Suppressor macrophage (primary cell): ENCODE results near the gene GFM1.
A peak's percentile ranks its signal among the peaks of the same experiment; 100 is the strongest.
"Not testable (repeated sequence)": the region's sequence is repeated elsewhere in the genome, so short reads cannot be mapped to it uniquely, and the experiment has no call there.

Experiments used
- DNase-seq, 4 experiments: peaks; one replicate each; pipeline ENCODE4 v3.0.0-alpha.2; 2020 to 2022

The GFM1 gene

DNA sequence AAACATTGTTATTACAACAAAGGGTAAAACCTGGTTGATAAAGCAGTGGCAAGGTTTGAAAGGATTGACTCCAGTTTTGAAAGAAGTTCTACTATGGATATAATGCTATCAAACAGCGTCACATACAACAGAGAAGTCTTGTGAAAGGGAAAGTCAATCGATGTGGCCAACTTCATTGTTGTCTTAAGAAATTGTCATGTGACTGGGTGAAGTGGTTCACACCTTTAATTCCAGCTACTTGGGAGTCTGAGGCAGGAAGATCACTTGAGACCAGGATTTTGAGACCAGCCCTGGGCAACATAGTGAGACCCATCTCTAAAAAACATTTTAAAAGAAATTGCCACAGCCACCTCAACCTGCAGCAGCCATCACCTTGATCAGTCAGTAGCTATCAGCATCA lies 34.4 kb downstream of the GFM1 start:
- no peak for DNase-seq

DNA sequence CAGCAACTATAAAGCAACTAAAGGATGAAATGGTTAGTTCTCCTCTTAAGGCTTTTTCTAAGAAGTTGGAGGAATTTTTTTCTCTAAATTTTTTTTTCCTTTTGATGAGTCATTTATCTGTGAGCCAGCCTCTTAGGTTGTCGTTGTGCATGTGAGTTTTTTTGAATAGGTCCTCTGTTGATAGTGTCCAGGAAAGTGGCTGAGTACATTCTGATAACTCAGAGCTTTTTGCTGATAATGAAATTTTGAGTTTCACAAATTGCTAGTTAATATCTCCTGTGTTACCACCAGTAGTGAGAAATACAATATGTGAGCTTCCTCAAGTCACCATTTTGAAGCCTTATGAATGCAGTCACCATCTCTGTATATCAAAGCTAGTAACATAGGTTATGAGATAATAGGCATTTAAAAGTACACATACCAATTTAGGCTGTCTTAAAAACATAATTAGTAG lies 35.2 kb downstream of the GFM1 start:
- DNase-seq: peak in 1 of 4 experiments; percentile 7

DNA sequence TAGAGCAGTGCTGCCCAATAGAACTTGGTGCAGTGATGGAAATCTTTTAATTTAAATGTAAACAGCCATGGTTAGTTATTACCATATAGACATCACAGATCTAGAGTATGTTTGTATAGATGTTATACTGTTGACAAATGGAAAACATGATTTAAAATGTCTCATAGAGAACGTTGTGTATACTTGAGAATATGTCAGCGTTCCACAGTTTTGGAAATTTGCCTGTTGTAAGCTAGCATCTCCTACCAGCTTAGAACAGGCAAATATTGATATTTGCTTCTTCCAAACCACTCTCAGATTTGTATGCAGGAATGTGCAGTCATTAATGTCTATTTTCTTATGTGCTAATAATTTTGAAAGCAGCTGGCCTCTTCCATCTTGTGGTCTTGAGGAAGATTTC lies 36.5 kb downstream of the GFM1 start:
- no peak for DNase-seq

DNA sequence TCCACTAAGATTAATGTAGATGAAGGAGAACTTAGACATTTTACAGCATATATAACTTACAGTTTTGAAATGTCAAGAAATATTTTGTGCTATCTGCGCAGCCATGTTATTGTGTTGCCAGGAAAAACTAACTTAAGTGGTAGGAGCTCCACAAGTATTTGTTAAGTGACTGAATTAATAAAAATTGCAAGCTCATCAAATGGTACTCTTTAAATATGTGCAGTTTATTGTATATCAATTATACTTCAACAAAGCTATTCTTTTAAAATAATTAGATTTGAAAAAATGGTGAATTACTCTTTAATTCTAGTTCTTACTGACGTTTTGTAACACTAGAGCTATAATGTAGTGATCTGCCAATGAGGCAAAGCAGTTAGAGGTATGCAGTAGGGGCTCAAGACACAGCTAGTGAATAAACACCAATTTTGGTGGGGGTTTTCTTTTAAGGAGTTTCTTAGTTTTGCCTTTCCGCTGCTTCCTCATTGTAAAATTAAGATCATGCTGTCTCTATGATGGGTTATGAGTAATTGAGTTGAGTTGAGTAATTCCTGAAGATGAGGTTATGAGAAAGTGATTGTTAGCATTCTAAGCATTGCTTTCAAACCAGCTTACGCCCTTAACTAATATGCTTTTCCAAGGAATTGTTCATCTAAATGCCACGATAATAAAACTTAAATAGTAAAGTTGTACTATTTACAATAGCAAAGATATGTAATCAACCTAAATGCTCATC lies 39.1 kb downstream of the GFM1 start:
- peak in 2 of 4 experiments; percentile 36 to 41 for DNase-seq

DNA sequence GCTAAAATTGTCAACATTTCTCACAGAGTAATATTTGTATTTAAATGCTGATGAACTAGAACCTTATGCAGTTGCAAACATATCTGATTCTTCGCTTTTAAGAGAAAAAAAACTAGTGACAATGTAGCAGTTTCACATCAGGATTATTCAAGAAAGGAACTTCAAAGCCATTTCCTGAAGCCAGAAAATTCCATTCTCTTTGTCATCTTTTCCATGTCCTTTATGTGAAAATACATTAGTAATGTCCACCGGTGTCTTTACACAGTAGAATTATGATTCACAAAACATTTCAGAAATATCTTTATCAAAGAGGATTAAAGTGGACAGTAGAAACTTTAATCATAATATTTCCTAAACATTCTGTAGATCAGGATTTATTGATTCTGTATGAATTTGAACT lies 40.8 kb downstream of the GFM1 start:
- no peak for DNase-seq

DNA sequence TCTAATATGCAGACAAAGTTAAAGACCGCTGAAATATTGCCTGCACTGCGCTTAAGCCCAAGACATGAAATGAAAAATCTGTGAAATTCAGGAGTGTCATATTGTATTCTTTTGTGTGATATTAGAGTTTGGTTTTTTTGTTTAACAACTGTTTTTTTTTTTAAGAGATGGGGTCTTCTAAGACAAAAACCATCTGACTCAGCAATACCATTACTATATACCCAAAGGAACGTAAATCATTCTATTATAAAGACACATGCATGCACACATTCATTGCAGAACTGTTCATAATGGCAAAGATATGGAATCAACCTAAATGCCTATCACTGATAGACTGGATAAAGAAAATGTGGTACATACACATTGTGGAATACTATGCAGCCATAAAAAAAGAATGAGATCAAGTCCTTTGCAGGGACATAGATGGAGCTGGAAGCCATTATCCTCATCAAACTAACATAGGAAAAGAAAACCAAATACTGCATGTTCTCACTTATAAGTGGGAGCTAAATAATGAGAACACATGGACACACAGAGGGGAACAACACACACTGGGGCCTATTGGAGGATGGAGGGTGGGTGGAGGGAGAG lies 49.6 kb downstream of the GFM1 start:
- DNase-seq: not testable (repeated sequence)

DNA sequence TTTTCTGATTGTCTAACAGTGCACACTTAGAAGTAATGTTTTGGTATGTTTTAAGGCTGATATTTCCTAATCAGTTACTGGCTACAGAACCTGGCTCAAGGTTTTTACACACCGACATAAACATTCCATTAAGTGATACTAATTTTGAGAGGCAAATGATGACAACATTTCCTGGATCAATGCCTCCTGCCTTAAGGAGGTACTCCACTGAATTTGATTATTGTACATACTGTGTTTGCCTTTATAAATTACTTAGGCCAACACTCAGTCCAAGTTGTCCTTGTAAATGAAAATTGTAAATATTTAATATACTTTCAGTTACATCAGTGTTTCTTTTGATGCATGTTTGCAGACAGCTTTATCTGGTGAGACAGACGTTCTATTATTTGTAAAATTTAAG lies 52.3 kb downstream of the GFM1 start:
- DNase-seq: no peak

DNA sequence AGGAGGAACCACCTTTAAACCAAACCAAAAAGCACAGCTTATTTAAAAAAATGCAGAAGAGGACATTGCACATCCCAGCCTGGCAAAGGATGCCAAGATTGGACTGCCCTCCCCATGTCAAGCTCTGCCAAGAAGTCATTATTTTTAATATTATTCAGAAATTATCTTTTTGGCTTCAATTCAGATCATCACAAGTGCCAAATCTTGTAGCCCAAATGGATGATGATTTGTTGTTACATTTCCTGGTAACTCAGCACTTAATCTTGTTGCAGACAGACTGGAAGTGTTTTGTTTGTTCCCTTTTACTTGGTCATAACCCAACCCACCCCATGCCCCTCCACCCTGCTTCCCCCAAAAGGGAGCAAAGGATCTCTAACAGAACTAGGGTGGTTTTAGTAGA lies 56.2 kb downstream of the GFM1 start:
- DNase-seq: peak in 3 of 4 experiments; percentile 17 to 24 (median 20)

DNA sequence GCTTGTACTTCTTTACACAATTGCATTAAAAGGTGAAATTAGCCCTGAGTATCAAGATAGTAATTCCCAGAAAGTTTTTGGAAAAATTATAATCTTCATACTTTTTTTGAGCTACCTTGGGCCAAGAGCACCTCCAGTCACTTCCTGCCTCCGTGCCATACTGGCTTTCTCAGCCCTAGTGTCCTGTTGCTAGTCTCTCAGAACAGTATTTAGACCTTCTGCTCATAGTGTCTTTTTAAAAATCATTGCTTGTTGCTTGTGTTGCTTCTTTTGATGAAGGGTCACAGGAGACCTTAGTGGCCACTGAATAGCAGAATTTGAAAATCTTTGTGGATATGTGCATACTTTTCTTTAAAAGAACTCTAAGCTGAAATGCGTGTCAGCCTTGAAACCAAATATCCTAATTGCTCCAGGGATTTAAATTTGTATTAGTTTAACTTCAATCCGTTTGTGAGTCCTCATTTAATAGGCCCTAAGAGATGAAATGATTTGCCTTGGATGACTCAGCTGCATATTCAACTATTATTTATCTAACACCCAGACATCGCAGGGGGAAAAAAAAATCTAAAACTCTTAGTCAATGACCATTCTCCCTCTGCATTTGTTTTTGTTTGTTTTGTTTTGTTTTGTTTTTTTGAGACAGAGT lies 57.2 kb downstream of the GFM1 start:
- no peak for DNase-seq

DNA sequence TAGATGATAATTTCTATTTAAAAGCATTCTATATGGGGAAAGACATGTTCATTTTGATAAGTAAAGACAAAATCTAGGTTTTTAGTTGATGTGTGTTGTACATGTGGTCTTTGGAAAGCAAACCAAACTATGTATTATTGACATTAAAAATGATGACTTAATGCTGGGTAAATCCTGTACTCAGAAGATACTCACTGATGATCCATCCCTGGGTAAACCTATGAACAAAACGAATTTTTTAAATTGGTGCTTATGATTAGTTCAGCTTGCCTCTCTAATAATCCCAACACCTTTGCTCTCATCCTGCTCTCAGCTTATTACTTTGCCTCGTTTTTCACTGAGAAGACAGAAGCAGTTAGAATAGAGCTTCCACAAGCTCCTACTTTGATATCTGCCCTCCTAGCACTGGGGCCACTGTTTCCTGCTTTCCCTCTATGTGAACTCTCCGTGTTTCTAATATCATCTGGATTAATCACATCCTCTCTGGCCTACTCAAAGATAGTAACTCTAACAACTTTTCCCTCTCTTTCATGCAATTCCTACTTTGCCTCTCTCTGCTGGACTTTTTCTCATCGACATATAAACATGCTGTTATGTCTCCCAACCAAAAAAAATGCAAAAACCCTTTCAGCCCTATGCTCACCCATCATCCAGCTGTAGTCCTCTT lies 58.6 kb downstream of the GFM1 start:
- DNase-seq: no peak

DNA sequence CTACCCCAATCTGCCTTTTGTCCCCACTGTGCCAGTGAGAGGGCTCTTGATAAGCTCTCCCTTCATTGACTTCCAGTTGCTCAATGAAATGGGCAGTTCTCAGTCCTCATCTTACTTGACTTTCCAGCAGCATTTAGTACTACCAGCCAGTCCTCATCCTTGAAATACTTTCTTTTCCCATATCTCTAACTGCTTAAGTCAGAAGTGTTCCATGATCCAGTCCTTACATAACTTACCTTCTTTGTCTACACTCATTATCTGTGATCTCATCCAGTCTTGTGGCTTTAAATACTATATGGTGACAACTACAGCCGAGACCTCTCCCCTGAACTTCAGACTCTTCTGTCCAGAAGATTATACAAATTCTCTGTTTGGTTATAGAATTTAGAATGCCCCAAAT lies 59.2 kb downstream of the GFM1 start:
- DNase-seq: no peak

DNA sequence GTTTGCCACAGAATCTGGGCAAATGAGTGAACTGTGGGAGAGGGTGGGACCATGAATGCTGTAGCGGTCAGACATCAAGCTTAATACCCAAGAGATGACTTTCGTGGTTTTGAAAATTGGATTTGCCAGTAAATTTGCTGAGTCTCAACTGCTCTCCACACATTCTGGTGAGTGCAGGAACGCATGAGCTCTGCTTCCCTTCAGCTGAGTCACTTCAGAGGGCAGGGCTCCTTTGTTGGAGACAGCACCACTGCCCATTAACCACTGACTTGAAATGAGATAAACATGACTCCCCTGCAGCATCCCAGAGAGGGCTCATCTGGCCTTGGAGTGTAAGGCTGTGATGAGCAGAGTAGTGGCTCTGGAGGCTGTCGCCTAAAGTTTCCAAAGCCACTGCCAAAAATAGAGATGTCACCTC lies 65.3 kb downstream of the GFM1 start:
- peak; percentile 47 to 68 (median 62) for DNase-seq

DNA sequence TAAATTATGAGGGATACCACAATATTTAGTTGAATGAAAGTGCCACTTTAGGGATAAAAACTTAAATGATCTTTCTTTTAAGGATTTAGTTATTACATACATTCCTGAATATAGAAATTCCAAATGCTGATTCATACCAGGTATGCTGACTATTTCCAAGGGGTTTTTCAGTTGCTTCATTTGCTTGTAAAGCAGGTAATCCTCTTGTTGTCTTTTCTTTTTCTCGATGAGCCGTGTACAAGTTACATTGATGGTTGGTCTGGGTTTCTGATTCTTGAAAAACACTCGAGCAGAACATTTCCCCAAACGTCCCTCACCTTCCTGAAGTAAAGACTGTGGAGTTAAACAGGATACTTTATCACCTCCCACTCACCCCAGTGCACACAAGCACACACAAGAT lies 66.3 kb downstream of the GFM1 start:
- no peak for DNase-seq

DNA sequence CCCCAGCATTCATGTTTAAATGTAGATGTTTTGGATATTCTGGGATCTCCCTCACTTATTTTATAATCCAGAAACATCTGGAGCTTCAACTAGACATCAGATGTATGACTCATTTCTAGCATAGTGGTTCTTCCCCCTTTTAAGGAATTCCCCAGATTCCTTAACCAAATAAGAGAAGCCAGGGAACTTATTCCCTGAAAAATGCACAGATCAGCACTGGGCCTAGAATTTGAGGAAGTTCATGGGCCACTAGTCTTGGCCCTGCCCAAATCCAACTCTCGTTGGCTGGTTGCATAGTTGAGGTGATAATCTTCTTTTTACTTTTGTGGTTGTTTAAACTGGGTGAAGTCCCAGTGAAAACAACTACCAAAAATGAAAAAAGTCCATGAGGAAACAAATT lies 67.6 kb downstream of the GFM1 start:
- DNase-seq: peak; percentile 68 to 92 (median 84)

DNA sequence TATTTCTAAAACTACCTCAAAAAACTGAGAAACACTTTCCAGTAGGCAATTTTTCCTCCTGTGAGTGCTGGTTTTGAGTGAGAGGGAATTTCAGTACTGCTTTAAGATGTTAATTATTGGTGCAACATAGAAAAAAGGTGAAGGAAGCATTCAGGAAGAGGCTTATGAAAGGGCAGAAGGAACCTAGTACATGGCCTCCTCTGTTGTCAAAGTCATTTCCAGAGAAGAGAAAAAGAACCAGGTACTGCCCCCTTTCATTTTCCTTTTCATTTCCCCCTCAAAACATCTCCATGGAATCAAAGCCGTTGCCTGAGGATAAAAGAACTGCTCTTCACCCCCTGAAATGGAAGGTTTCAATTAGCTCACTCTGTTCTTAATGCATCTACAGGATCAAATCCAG lies 68.1 kb downstream of the GFM1 start:
- DNase-seq: peak in 1 of 4 experiments; percentile 16

DNA sequence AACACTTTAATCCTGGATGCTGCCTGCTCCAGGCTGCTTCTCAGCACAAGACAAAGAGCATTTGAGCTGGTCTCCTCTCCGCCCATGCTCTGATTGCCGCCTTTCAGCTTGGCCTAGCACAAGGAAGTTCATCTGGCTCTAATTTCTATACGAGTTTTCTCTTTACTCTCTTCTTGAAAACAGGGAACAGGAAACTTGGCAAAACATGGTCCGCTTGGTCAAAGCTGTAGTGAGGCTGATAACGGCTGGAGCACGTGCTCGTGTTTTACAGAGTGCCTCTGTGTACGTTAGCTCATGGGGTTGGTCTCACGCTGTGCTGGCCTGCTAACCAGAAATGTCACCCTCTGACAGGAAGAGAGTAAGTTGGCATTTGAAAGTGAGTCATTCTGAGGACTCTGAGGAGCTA lies 68.8 kb downstream of the GFM1 start:
- DNase-seq: peak; percentile 77 to 93 (median 90)

DNA sequence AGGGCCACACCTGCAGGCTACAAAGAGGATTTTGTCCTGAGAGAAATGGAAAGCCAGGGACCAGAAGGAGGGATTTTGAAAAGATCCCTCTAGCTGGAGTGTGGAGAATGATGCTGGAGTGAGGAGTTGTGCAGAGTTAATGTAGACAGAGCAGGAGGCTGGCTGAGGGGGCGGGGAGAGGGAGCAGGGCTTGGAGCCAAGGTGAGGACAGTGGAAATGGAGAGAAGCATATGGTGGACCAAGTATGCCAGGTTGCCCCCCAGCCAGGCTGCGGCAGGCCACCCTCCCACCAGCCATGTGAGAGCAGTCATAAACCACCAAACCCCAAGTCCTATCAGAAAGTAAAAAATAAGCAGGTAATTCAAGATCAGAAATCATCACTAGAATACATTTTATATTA lies 73.2 kb downstream of the GFM1 start:
- no peak for DNase-seq

DNA sequence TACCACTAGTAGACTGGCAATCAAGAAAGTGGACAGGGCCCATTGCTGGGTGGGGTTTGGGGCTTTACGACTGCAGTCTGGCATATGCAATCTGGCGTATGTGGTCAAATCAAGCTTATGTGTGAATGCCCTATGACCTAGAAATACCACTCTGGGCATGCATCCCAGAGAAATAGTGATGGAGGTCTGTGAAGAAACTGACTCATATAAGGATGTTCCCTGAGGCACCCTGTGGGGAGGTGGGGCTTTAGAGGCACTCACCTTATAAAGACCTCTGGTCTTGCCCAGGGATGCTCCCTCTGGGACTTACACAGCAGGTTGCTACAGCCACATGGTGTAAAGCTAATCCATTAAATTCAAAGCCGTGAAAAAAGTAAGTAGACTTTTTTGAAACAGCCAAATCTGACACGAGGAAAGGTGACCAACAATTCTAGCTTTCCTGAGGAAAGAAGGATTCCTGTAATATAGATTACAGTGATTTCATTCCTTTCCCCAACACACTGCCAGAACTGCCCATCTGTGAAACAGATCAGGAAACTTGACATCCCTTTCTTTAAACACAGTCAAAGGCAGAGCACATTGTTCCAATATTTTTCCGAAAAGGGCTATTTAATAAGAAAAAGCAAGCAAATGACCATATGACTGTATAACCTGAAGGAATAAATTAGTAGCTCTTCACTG lies 74.3 kb downstream of the GFM1 start:
- no peak for DNase-seq

DNA sequence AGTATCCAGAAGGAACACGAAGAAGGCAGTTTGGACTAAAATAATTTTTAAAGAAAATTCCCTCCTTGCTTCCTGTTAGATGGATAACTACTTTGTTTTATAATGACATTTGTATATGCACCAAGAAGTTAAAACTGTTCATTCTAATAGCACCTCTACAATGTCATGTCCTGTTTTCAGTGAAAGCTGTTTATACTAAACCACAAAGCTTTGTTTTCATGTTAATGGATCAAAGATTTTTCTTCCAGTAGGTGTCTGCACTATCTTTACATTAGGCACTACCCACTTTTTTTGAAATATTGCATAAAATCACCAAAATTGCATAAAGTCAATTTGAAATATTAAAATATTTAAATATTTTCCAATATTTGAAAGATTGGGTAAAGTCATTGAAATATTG lies 77.8 kb downstream of the GFM1 start:
- no peak for DNase-seq

DNA sequence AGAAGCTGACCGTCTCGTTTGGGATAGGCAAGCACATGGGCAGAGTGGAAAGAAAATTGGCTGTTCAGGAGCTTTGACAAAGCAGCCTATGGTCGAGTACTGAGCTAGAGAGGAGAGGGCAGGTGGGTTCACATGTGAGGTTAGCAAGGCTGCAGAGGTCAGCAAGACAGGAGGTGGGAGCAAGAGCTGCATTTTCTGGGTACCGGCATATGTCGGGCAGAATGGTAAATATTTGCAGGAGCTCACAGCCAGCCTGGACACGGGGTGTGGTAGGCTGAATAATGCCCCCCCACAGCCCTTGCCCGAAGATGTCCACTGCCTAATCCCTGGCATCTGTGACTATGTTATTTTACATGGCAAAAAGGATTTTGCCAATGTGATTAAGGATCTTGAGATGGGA lies 79.7 kb downstream of the GFM1 start:
- DNase-seq: no peak

DNA sequence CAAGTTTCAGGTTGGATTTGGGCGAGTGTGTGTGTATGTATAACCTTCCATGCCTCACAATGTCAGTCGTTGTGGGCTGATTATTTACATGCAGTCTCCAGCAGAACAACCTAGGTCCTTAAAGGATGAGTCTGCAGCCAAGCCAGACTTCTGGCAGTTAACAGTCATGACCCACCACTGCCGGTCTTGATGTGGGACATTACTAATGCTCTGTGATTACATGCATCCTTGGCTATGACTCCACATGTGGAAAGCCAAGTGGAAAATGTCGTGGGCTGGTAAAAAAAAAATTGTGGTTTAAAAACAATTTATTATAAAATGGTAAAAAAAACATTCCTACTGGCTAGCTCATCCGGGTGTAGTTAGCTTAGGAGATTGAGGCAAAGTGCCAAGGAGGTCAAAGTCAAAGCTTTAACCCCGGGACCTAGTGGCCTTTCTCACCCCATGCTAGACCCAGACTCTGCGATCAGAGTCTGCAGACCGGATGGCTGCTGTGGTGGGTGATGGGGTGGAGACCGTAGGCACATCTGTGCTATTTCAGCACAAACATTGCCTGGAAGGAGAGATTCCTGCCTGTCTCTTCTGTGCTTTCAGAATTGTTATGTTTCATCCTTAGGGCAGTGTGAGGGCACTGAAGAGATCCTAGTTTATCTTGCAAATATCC lies 81.2 kb downstream of the GFM1 start:
- peak; percentile 44 to 71 (median 50) for DNase-seq
